ENCODE data around the gene SPDEF. TPM values are rescaled to one million over a fixed set of nuclear protein-coding genes. Genes with fewer than 3 reads are reported as not detected.
A peak's percentile ranks its signal among the peaks of the same experiment; 100 is the strongest.

SPDEF gene
- total RNA-seq, result 1 to 10 TPM; 2.6 to 9.6 TPM
- 10 to 100 TPM in 1 of 2 donors, 1 to 10 TPM in 1; 4.6 to 11.8 TPM for polyA plus RNA-seq
- long read RNA-seq, donor 1, result 0 reads
- long read RNA-seq, donor 2, result 0 reads
- long read RNA-seq, donor 3, result 0 reads
- long read RNA-seq, donor 4, result 0 reads
- long read RNA-seq, donor 5, partial matches to known transcripts, result 0 of 3 reads
- long read RNA-seq, donor 5, other reads (novel, unspliced or antisense), result 0 of 3 reads

GRCh38 chr6:34556031-34556471 lies at the start of gene SPDEF:
Gene SPDEF (minus strand): TSS chr6:34556329. CDS start chr6:34544455, 11,874 bp downstream.
- H3K36me3 ChIP-seq (ENCODE audit: control insufficient read depth in 4 of 4, insufficient read depth in 4 of 4, low read length in 4 of 4), result no peaks in the 10 kb centered on the region
- H3K4me3 ChIP-seq, result no peak within 1 kb of the TSS
- 46 to 56% methylated on average over 6 of the region's 6 CpGs for WGBS, 2 donors
- H3K27me3 ChIP-seq (ENCODE audit: control insufficient read depth in 3 of 3, insufficient read depth in 3 of 3, low read length in 2 of 3), result no peaks in the 10 kb centered on the region
- H3K9ac ChIP-seq (ENCODE audit: insufficient read depth in 1 of 2, low read length in 2 of 2), result no peak within 1 kb of the TSS
- H3K27ac ChIP-seq (ENCODE audit: low read depth in 1 of 2, low read length in 1 of 2), result no peak within 1 kb of the TSS
- no peak for TF ChIP-seq CTCF (IDR thresholded peaks at IDR 0.05; ENCODE audit: control extremely low read depth, extremely low read depth)
- peak; percentile 18 to 37 (median 35) for DNase-seq
- ATAC-seq (ENCODE audit: insufficient read depth, low FRiP score), result peak; percentile 65
- H3K9me3 ChIP-seq (ENCODE audit: control insufficient read depth in 4 of 4, insufficient read depth in 3 of 4, low read length in 3 of 4), result peaks cover 0 to 3% (median 0%) of the 10 kb centered on the region in 4 donors
- peaks cover 0 to 14% (median 5%) of the 10 kb centered on the region in 5 donors for H3K4me1 ChIP-seq (ENCODE audit: control insufficient read depth in 5 of 5, insufficient read depth in 5 of 5, low read length in 5 of 5)

GRCh38 chr6:34603707-34604106 lies 47.6 kb upstream of the SPDEF start:
- H3K9ac ChIP-seq (ENCODE audit: insufficient read depth in 1 of 2, low read length in 2 of 2), result no peak overlapping the region
- no peak for ATAC-seq (ENCODE audit: insufficient read depth, low FRiP score)
- no peaks in the 10 kb centered on the region for H3K9me3 ChIP-seq (ENCODE audit: control insufficient read depth in 4 of 4, insufficient read depth in 3 of 4, low read length in 3 of 4)
- peaks cover 3 to 26% (median 5%) of the 10 kb centered on the region in 5 donors for H3K4me1 ChIP-seq (ENCODE audit: control insufficient read depth in 5 of 5, insufficient read depth in 5 of 5, low read length in 5 of 5)
- no peak for DNase-seq
- peaks cover 0 to 12% (median 3%) of the 10 kb centered on the region in 4 donors for H3K36me3 ChIP-seq (ENCODE audit: control insufficient read depth in 4 of 4, insufficient read depth in 4 of 4, low read length in 4 of 4)
- 94 to 96% methylated on average over 4 of the region's 4 CpGs for WGBS, 2 donors
- H3K27ac ChIP-seq (ENCODE audit: low read depth in 1 of 2, low read length in 1 of 2), result no peak overlapping the region
- H3K4me3 ChIP-seq, result no peak overlapping the region
- no peak for TF ChIP-seq CTCF (IDR thresholded peaks at IDR 0.05; ENCODE audit: control extremely low read depth, extremely low read depth)
- no peaks in the 10 kb centered on the region for H3K27me3 ChIP-seq (ENCODE audit: control insufficient read depth in 3 of 3, insufficient read depth in 3 of 3, low read length in 2 of 3)

- Histone ChIP-seq H3K36me3 (ENCODE audit: control insufficient read depth in 4 of 4, insufficient read depth in 4 of 4, low read length in 4 of 4) (peaks cover 0 to 11% (median 2%) of the 10 kb centered on the region in 4 donors), H3K9ac (ENCODE audit: insufficient read depth in 1 of 2, low read length in 2 of 2) (no peak overlapping the region), H3K9me3 (ENCODE audit: control insufficient read depth in 4 of 4, insufficient read depth in 3 of 4, low read length in 3 of 4) (no peaks in the 10 kb centered on the region), H3K4me3 (no peak overlapping the region), H3K27ac (ENCODE audit: low read depth in 1 of 2, low read length in 1 of 2) (no peak overlapping the region), H3K27me3 (ENCODE audit: control insufficient read depth in 3 of 3, insufficient read depth in 3 of 3, low read length in 2 of 3) (no peaks in the 10 kb centered on the region), H3K4me1 (ENCODE audit: control insufficient read depth in 5 of 5, insufficient read depth in 5 of 5, low read length in 5 of 5) (peaks cover 3 to 31% (median 5%) of the 10 kb centered on the region in 5 donors)
- 84 to 90% methylated on average over 10 of the region's 10 CpGs for WGBS, 2 donors
- TF ChIP-seq CTCF (IDR thresholded peaks at IDR 0.05; ENCODE audit: control extremely low read depth, extremely low read depth), result no peak
- DNase-seq (no peak), ATAC-seq (ENCODE audit: insufficient read depth, low FRiP score) (no peak)
These were observed 46.4 kb upstream of the SPDEF start for GRCh38 chr6:34602318-34603111.
